Gastroesophageal sphincter (tissue), 3 donors: ENCODE data around the gene RBBP8NL.

Source experiments
- CTCF ChIP-seq, 4 experiments: fragments of 200-600 bp in 2 of 4; fragments of 450-650 bp in 2 of 4; sonication (generic) in 1 of 4; IDR thresholded peaks; one replicate each; pipeline ENCODE4 v1.5.1; 2017 to 2019; ENCODE audit warnings: antibody characterized with exemption in 4 of 4, mild to moderate bottlenecking in 2 of 4, moderate library complexity in 2 of 4
- EP300 ChIP-seq: sonication (generic); formaldehyde crosslinking; IDR thresholded peaks from one replicate; pipeline ENCODE4 v1.6.1; 2017; ENCODE audit warnings: antibody characterized with exemption, mild to moderate bottlenecking
- POLR2A ChIP-seq, 2 donors: fragments of 450-650 bp; IDR thresholded peaks; one replicate each; pipeline ENCODE4 v1.6.1; 2017; ENCODE audit warnings: antibody characterized with exemption in 2 of 2, mild to moderate bottlenecking in 2 of 2, moderate library complexity in 1 of 2
- POLR2AphosphoS5 ChIP-seq: sonication (generic); formaldehyde crosslinking; IDR thresholded peaks from one replicate; pipeline ENCODE4 v1.6.1; 2017; ENCODE audit warnings: antibody characterized with exemption

- TF ChIP-seq CTCF (IDR thresholded peaks at IDR 0.05) = no peak
- TF ChIP-seq POLR2AphosphoS5 = no peak
- no peak for TF ChIP-seq POLR2A (IDR thresholded peaks at IDR 0.05)
- TF ChIP-seq EP300 = no peak
Observed at GRCh38 chr20:62387219-62387913, 40.0 kb downstream of the RBBP8NL start.
